Ovary (tissue), 3 donors: ENCODE results near the gene SH3PXD2B.

ENCODE experiments used
- CTCF ChIP-seq, 3 donors: fragments of 450-650 bp in 2 of 3; fragments of 200-600 bp in 1 of 3; IDR thresholded peaks; one replicate each; pipeline versions ENCODE4 v1.5.1 to v1.8.0; 2016 to 2022; ENCODE audit warnings: antibody characterized with exemption in 3 of 3, mild to moderate bottlenecking in 1 of 3
- POLR2A ChIP-seq: fragments of 450-650 bp; IDR thresholded peaks from one replicate; pipeline ENCODE4 v1.6.1; 2017; ENCODE audit warnings: antibody characterized with exemption, mild to moderate bottlenecking, moderate library complexity
- donor health status: DM: no; HTN: no; CAD: no.

GRCh38 chr5:172436078-172436878 is 18.0 kb downstream of the SH3PXD2B start:
- no peak for TF ChIP-seq CTCF (IDR thresholded peaks at IDR 0.05)
- TF ChIP-seq POLR2A, result no peak
